ACHN (cell line): ENCODE data around the gene KCTD10.
A peak's percentile ranks its signal among the peaks of the same experiment; 100 is the strongest.
"Not testable (repeated sequence)": the region's sequence is repeated elsewhere in the genome, so short reads cannot be mapped to it uniquely, and the experiment has no call there.

Source experiments
- DNase-seq: peaks from one replicate; pipeline ENCODE4 v3.0.0-alpha.2; 2015
- in situ Hi-C: cut with HindIII; loops from 2 replicates; pipeline ENCODE4 v1.10.0; 2017; ENCODE audit warnings: low sequenced_read_pairs, low pct_ligation_motif_present, low pct_unique_long_range_greater_than_20kb

The KCTD10 gene

GRCh38 chr12:109439181-109439580, 37.9 kb downstream of the KCTD10 start:
- DNase-seq = no peak
- in situ Hi-C loops = no loop called here

- in situ Hi-C loops = no loop called here
- no peak for DNase-seq
Measured at GRCh38 chr12:109436188-109436560, 40.9 kb downstream of the KCTD10 start.

- DNase-seq = no peak
- in situ Hi-C loops = no loop called here
Measured at GRCh38 chr12:109435428-109436187, 41.5 kb downstream of the KCTD10 start.

GRCh38 chr12:109434582-109434981, 42.5 kb downstream of the KCTD10 start:
- in situ Hi-C loops = no loop called here
- DNase-seq = no peak

GRCh38 chr12:109433618-109434017, 43.5 kb downstream of the KCTD10 start:
- DNase-seq = peak; percentile 23
- in situ Hi-C loops = no loop called here

GRCh38 chr12:109432842-109433304, 44.2 kb downstream of the KCTD10 start:
- peak; percentile 86 for DNase-seq
- in situ Hi-C loops = no loop called here

- in situ Hi-C loops = no loop called here
Measured at GRCh38 chr12:109432431-109432830, 44.7 kb downstream of the KCTD10 start.

GRCh38 chr12:109430244-109430643, 46.9 kb downstream of the KCTD10 start:
- in situ Hi-C loops = no loop called here
- DNase-seq = no peak

More at GRCh38 chr12:109432431-109432830, 44.7 kb downstream of the KCTD10 start:
- no peak for DNase-seq

- in situ Hi-C loops, DNase-seq: not testable (repeated sequence)
Measured at GRCh38 chr12:109428804-109429203, 48.3 kb downstream of the KCTD10 start.

- in situ Hi-C loops = no loop called here
Measured at GRCh38 chr12:109428037-109428629, 49.0 kb downstream of the KCTD10 start.

GRCh38 chr12:109423392-109423791, 53.7 kb downstream of the KCTD10 start:
- in situ Hi-C loops = no loop called here
- DNase-seq = no peak

More at GRCh38 chr12:109428037-109428629, 49.0 kb downstream of the KCTD10 start:
- DNase-seq = peak; percentile 84

- no peak for DNase-seq
- in situ Hi-C loops = no loop called here
Measured at GRCh38 chr12:109422251-109422650, 54.8 kb downstream of the KCTD10 start.

- no peak for DNase-seq
- in situ Hi-C loops = no loop called here
Measured at GRCh38 chr12:109421355-109422087, 55.6 kb downstream of the KCTD10 start.

GRCh38 chr12:109418848-109419480, 58.1 kb downstream of the KCTD10 start:
- DNase-seq = no peak
- in situ Hi-C loops = no loop called here

GRCh38 chr12:109406147-109406546, 71.0 kb downstream of the KCTD10 start:
- DNase-seq, in situ Hi-C loops: not testable (repeated sequence)

- DNase-seq, in situ Hi-C loops: not testable (repeated sequence)
Measured at GRCh38 chr12:109404841-109405240, 72.3 kb downstream of the KCTD10 start.
